ENCODE results near the gene ANO6.

GRCh38 chr12:45234139-45234865 lies 18.4 kb downstream of the ANO6 start:
- TF ChIP-seq POLR2A (IDR thresholded peaks at IDR 0.05) (no peak), POLR2AphosphoS5 (IDR thresholded peaks at IDR 0.05) (no peak)
